Upper lobe of right lung (tissue), 1 donor: Measurements from ENCODE around the gene GLG1. TPM values are rescaled to one million over a fixed set of nuclear protein-coding genes. Genes with fewer than 3 reads are reported as not detected.

Experiments used
- ATAC-seq: fragments of 200-7000 bp; cut with Tn5 transposase; one replicate; pipeline ENCODE4 v1.9.1; 2020; ENCODE audit warnings: mild to moderate bottlenecking, moderate library complexity
- DNase-seq: peaks from one replicate; pipeline ENCODE4 v3.0.0-alpha.2; 2020
- H3K27ac ChIP-seq: fragments of 200-600 bp; one replicate; pipeline ENCODE4 v1.8.0; 2022
- H3K27me3 ChIP-seq: fragments of 200-600 bp; one replicate; pipeline ENCODE4 v1.8.0; 2022; ENCODE audit warnings: mild to moderate bottlenecking
- H3K36me3 ChIP-seq: fragments of 200-600 bp; one replicate; pipeline ENCODE4 v1.8.0; 2022
- H3K4me1 ChIP-seq: fragments of 200-600 bp; one replicate; pipeline ENCODE4 v1.8.0; 2022
- H3K4me3 ChIP-seq: fragments of 200-600 bp; one replicate; pipeline ENCODE4 v1.8.0; 2022; ENCODE audit warnings: mild to moderate bottlenecking
- H3K9me3 ChIP-seq: fragments of 200-600 bp; one replicate; pipeline ENCODE4 v1.8.0; 2022
- CTCF ChIP-seq: fragments of 200-600 bp; IDR thresholded peaks from one replicate; pipeline ENCODE4 v1.8.0; 2022; ENCODE audit warnings: antibody characterized with exemption
- intact Hi-C: fragments of 100-400 bp; cut with DNase I; formaldehyde crosslinking; loops from one replicate; pipeline ENCODE4 v1.11.0; 2022
- total RNA-seq: library from RNA; stranded (reverse); fragmentation: NEBNext Ultra II Directional; extraction: Animal tissue kit (Norgen Biotek cat#: 25700); gene quantifications from one replicate; pipeline ENCODE4 v1.2.1, GENCODE V29; 2021
- donor health status: DM: no; HTN: yes; CAD: no; lungs with severe emphysema.

Gene GLG1
- total RNA-seq, 1 donor from 2014 or later, result 112 TPM

GRCh38 chr16:74497761-74498160, 109.2 kb downstream of the GLG1 start:
- TF ChIP-seq CTCF, result no peak
- no peaks in the 10 kb centered on the region for H3K9me3 ChIP-seq
- no peak overlapping the region for H3K27ac ChIP-seq
- H3K4me1 ChIP-seq, result no peaks in the 10 kb centered on the region
- H3K27me3 ChIP-seq, result no peaks in the 10 kb centered on the region
- no peak overlapping the region for H3K4me3 ChIP-seq
- DNase-seq (no peak), ATAC-seq (no peak)
- intact Hi-C loops, result no loop called here
- H3K36me3 ChIP-seq, result peaks cover 55% of the 10 kb centered on the region

GRCh38 chr16:74496054-74496453, 110.9 kb downstream of the GLG1 start:
- intact Hi-C loops, result no loop called here
- no peak for TF ChIP-seq CTCF

GRCh38 chr16:74492976-74493375, 113.9 kb downstream of the GLG1 start:
- no peaks in the 10 kb centered on the region for H3K9me3 ChIP-seq
- ATAC-seq, result no peak
- no peak for DNase-seq
- no peak for TF ChIP-seq CTCF
- intact Hi-C loops, result no loop called here
- H3K27ac ChIP-seq, result no peak overlapping the region
- H3K36me3 ChIP-seq, result peaks cover 88% of the 10 kb centered on the region
- H3K4me3 ChIP-seq, result no peak overlapping the region
- no peaks in the 10 kb centered on the region for H3K4me1 ChIP-seq
- no peaks in the 10 kb centered on the region for H3K27me3 ChIP-seq

More at GRCh38 chr16:74496054-74496453, 110.9 kb downstream of the GLG1 start:
- no peak overlapping the region for H3K27ac ChIP-seq
- H3K4me1 ChIP-seq, result no peaks in the 10 kb centered on the region
- DNase-seq, result no peak
- no peaks in the 10 kb centered on the region for H3K9me3 ChIP-seq
- H3K36me3 ChIP-seq, result peaks cover 58% of the 10 kb centered on the region
- no peaks in the 10 kb centered on the region for H3K27me3 ChIP-seq
- ATAC-seq, result no peak
- H3K4me3 ChIP-seq, result no peak overlapping the region

- no peak for ATAC-seq
- no peaks in the 10 kb centered on the region for H3K4me1 ChIP-seq
- TF ChIP-seq CTCF, result no peak
- H3K27me3 ChIP-seq, result no peaks in the 10 kb centered on the region
- no peaks in the 10 kb centered on the region for H3K9me3 ChIP-seq
- H3K4me3 ChIP-seq, result no peak overlapping the region
- no peak overlapping the region for H3K27ac ChIP-seq
- peaks cover 81% of the 10 kb centered on the region for H3K36me3 ChIP-seq
- intact Hi-C loops, result no loop called here
- no peak for DNase-seq
These were observed 119.0 kb downstream of the GLG1 start for GRCh38 chr16:74487634-74488495.

GRCh38 chr16:74485916-74486315, 121.0 kb downstream of the GLG1 start:
- ATAC-seq (no peak), DNase-seq (no peak)
- Histone ChIP-seq H3K27ac (no peak overlapping the region), H3K4me3 (no peak overlapping the region), H3K9me3 (no peaks in the 10 kb centered on the region), H3K36me3 (peaks cover 71% of the 10 kb centered on the region), H3K4me1 (no peaks in the 10 kb centered on the region), H3K27me3 (no peaks in the 10 kb centered on the region)
- intact Hi-C loops, result no loop called here
- no peak for TF ChIP-seq CTCF
